Hepatocyte (in vitro differentiated cells): Measurements from ENCODE around the gene FBXO41. TPM values are rescaled to one million over a fixed set of nuclear protein-coding genes. Genes with fewer than 3 reads are reported as not detected.

Experiments used
- DNase-seq: peaks from one replicate; pipeline ENCODE4 v3.0.0-alpha.2; 2016; ENCODE audit warnings: low spot score
- H2AFZ ChIP-seq: fragments of 200-600 bp; sonication (generic); 2 replicates; pipeline ENCODE4 v1.6.0; 2016; ENCODE audit warnings: antibody characterized with exemption, mild to moderate bottlenecking
- H3K27ac ChIP-seq: fragments of 200-600 bp; sonication (generic); 2 replicates; pipeline ENCODE4 v1.5.1; 2016; ENCODE audit warnings: mild to moderate bottlenecking
- H3K27me3 ChIP-seq: fragments of 200-600 bp; sonication (generic); 2 replicates; pipeline ENCODE4 v1.6.1; 2016
- H3K36me3 ChIP-seq: fragments of 200-600 bp; sonication (generic); replicated peaks from 2 replicates; pipeline ENCODE4 v1.5.1; 2016; ENCODE audit warnings: low read depth; ENCODE audit not compliant: insufficient read depth
- H3K4me1 ChIP-seq: fragments of 200-600 bp; sonication (generic); 2 replicates; pipeline ENCODE4 v1.5.1; 2016; ENCODE audit warnings: mild to moderate bottlenecking, moderate library complexity; ENCODE audit not compliant: insufficient read depth
- H3K4me2 ChIP-seq: fragments of 200-600 bp; sonication (generic); 2 replicates; pipeline ENCODE4 v1.6.0; 2016
- H3K4me3 ChIP-seq: fragments of 200-600 bp; sonication (generic); 2 replicates; pipeline ENCODE4 v1.5.1; 2016; ENCODE audit warnings: mild to moderate bottlenecking
- H3K79me2 ChIP-seq: fragments of 200-600 bp; sonication (generic); 2 replicates; pipeline ENCODE4 v1.6.0; 2017; ENCODE audit warnings: mild to moderate bottlenecking
- H3K9me2 ChIP-seq: fragments of 200-600 bp; sonication (generic); replicated peaks from 2 replicates; pipeline ENCODE4 v1.6.0; 2017; ENCODE audit warnings: mild to moderate bottlenecking; ENCODE audit not compliant: insufficient read depth
- H3K9me3 ChIP-seq: fragments of 200-600 bp; sonication (generic); 2 replicates; pipeline ENCODE4 v1.5.1; 2016; ENCODE audit warnings: low read depth, mild to moderate bottlenecking
- H4K20me1 ChIP-seq: fragments of 200-600 bp; sonication (generic); 2 replicates; pipeline ENCODE4 v1.6.0; 2016; ENCODE audit warnings: mild to moderate bottlenecking; ENCODE audit not compliant: insufficient read depth, poor library complexity, severe bottlenecking
- CTCF ChIP-seq: fragments of 200-600 bp; sonication (generic); IDR thresholded peaks from 2 replicates; pipeline ENCODE4 v1.5.1; 2016; ENCODE audit warnings: antibody characterized with exemption, mild to moderate bottlenecking; ENCODE audit not compliant: poor library complexity
- EZH2 ChIP-seq: fragments of 200-600 bp; sonication (generic); IDR thresholded peaks from 2 replicates; pipeline ENCODE4 v1.6.1; 2016; ENCODE audit warnings: antibody characterized with exemption, mild to moderate bottlenecking, borderline replicate concordance
- EZH2phosphoT487 ChIP-seq: fragments of 200-600 bp; sonication (generic); IDR thresholded peaks from one replicate; pipeline ENCODE4 v1.6.1; 2018; ENCODE audit warnings: antibody characterized with exemption, mild to moderate bottlenecking, low read depth, moderate library complexity; ENCODE audit not compliant: unreplicated experiment, severe bottlenecking
- WGBS: methylation state at CpG from one replicate; pipeline ENCODE4 v1.1.6; 2016; ENCODE audit warnings: low lambda C conversion rate; ENCODE audit errors: missing lambda C conversion rate; 5-methylcytosine and 5-hydroxymethylcytosine counted together
- polyA plus RNA-seq: library from polyadenylated mRNA; unstranded; fragments of >200 nt; fragmentation: Nextera tagmentation; extraction: Ambion mirVana; gene quantifications from 2 replicates; pipeline ENCODE4 v1.2.1, GENCODE V29; 2016
- total RNA-seq: library from RNA; depleted of rRNA; stranded (reverse); fragments of >200 nt; gene quantifications from 2 replicates; pipeline ENCODE4 v1.2.3, GENCODE V29; 2014

Gene FBXO41
- total and polyA plus RNA-seq, 2 experiments from 2014 or later = 1.2 to 2.1 TPM

- no peak overlapping the region for H3K27ac ChIP-seq
- H3K4me2 ChIP-seq = peak overlapping the region; percentile 95
- H3K27me3 ChIP-seq = peaks cover 37% of the 10 kb centered on the region
- H4K20me1 ChIP-seq = no peaks in the 10 kb centered on the region
- peak; percentile 82 for DNase-seq
- peaks cover 10% of the 10 kb centered on the region for H3K4me1 ChIP-seq
- no peaks in the 10 kb centered on the region for H3K79me2 ChIP-seq
- no peaks in the 10 kb centered on the region for H3K9me3 ChIP-seq
- TF ChIP-seq EZH2phosphoT487 (no peak), CTCF (peak; percentile 40), EZH2 (peak; percentile 38)
- 1% methylated on average over 83 of the region's 113 CpGs for WGBS
- no peaks in the 10 kb centered on the region for H3K36me3 ChIP-seq
- peak overlapping the region; percentile 36 for H3K4me3 ChIP-seq
- no peaks in the 10 kb centered on the region for H3K9me2 ChIP-seq
- H2AFZ ChIP-seq = peak overlapping the region; percentile 76
These were observed 15.2 kb downstream of the FBXO41 start for GRCh38 chr2:73268830-73269685.

- Histone ChIP-seq H3K4me2 (peak overlapping the region; percentile 95), H2AFZ (peak overlapping the region; percentile 76), H3K4me3 (no peak overlapping the region), H3K9me3 (no peaks in the 10 kb centered on the region), H3K79me2 (no peaks in the 10 kb centered on the region), H3K27me3 (peaks cover 37% of the 10 kb centered on the region), H3K4me1 (peaks cover 10% of the 10 kb centered on the region), H4K20me1 (no peaks in the 10 kb centered on the region), H3K9me2 (no peaks in the 10 kb centered on the region), H3K36me3 (no peaks in the 10 kb centered on the region), H3K27ac (no peak overlapping the region)
- TF ChIP-seq EZH2phosphoT487 (no peak), CTCF (no peak), EZH2 (no peak)
- DNase-seq = no peak
- 44% methylated on average over 13 of the region's 14 CpGs for WGBS
These were observed 15.9 kb downstream of the FBXO41 start for GRCh38 chr2:73268366-73268829.

- WGBS = 95% methylated on average over 4 of the region's 4 CpGs
- Histone ChIP-seq H4K20me1 (no peaks in the 10 kb centered on the region), H3K27me3 (peaks cover 37% of the 10 kb centered on the region), H3K9me2 (no peaks in the 10 kb centered on the region), H3K27ac (no peak overlapping the region), H3K4me2 (no peak overlapping the region), H3K79me2 (no peaks in the 10 kb centered on the region), H3K4me1 (peaks cover 10% of the 10 kb centered on the region), H3K9me3 (no peaks in the 10 kb centered on the region), H3K4me3 (no peak overlapping the region), H3K36me3 (no peaks in the 10 kb centered on the region), H2AFZ (no peak overlapping the region)
- no peak for DNase-seq
- TF ChIP-seq CTCF = no peak
- TF ChIP-seq EZH2 = no peak
- no peak for TF ChIP-seq EZH2phosphoT487
These were observed 17.3 kb downstream of the FBXO41 start for GRCh38 chr2:73267008-73267407.
